Measurements from ENCODE around the gene QPRT.
"Not testable (repeated sequence)": the region's sequence is repeated elsewhere in the genome, so short reads cannot be mapped to it uniquely, and the experiment has no call there.

Gene QPRT

GRCh38 chr16:29686740-29687332 is 7.9 kb downstream of the QPRT start:
- no peak for DNase-seq (ENCODE audit: low read depth)
- TF ChIP-seq CTCF (conservative IDR thresholded peaks at IDR 0.05; ENCODE audit: low read length), result no peak
- no peak overlapping the region for H3K4me3 ChIP-seq (ENCODE audit: low read length)

- no peak overlapping the region for H3K4me3 ChIP-seq (ENCODE audit: low read length)
- no peak for TF ChIP-seq CTCF (conservative IDR thresholded peaks at IDR 0.05; ENCODE audit: low read length)
- no peak for DNase-seq (ENCODE audit: low read depth)
Observed at GRCh38 chr16:29687755-29688154, 8.8 kb downstream of the QPRT start.

- DNase-seq (ENCODE audit: low read depth), result no peak
- H3K4me3 ChIP-seq (ENCODE audit: low read length), result no peak overlapping the region
- no peak for TF ChIP-seq CTCF (conservative IDR thresholded peaks at IDR 0.05; ENCODE audit: low read length)
Observed at GRCh38 chr16:29688172-29688571, 9.2 kb downstream of the QPRT start.

GRCh38 chr16:29689490-29690351 is 10.7 kb downstream of the QPRT start:
- DNase-seq (ENCODE audit: low read depth); H3K4me3 ChIP-seq (ENCODE audit: low read length): not testable (repeated sequence)

- H3K4me3 ChIP-seq (ENCODE audit: low read length); DNase-seq (ENCODE audit: low read depth): not testable (repeated sequence)
Observed at GRCh38 chr16:29692606-29693005, 13.6 kb downstream of the QPRT start.

- DNase-seq (ENCODE audit: low read depth), result no peak
Observed at GRCh38 chr16:29694384-29695195, 15.6 kb downstream of the QPRT start.

GRCh38 chr16:29695675-29696074 is 16.7 kb downstream of the QPRT start:
- not testable (repeated sequence) for DNase-seq (ENCODE audit: low read depth)

More at GRCh38 chr16:29694384-29695195, 15.6 kb downstream of the QPRT start:
- no peak for TF ChIP-seq CTCF (conservative IDR thresholded peaks at IDR 0.05; ENCODE audit: low read length)
- H3K4me3 ChIP-seq (ENCODE audit: low read length), result no peak overlapping the region

GRCh38 chr16:29696881-29697331 is 17.9 kb downstream of the QPRT start:
- H3K4me3 ChIP-seq (ENCODE audit: low read length), result no peak overlapping the region
- TF ChIP-seq CTCF (conservative IDR thresholded peaks at IDR 0.05; ENCODE audit: low read length), result no peak

More at GRCh38 chr16:29695675-29696074, 16.7 kb downstream of the QPRT start:
- not testable (repeated sequence) for H3K4me3 ChIP-seq (ENCODE audit: low read length)

More at GRCh38 chr16:29696881-29697331, 17.9 kb downstream of the QPRT start:
- no peak for DNase-seq (ENCODE audit: low read depth)
